Fibroblast of lung (primary cell): ENCODE results near the gene EIF2D. TPM values are rescaled to one million over a fixed set of nuclear protein-coding genes. Genes with fewer than 3 reads are reported as not detected.
"Not testable (repeated sequence)": the region's sequence is repeated elsewhere in the genome, so short reads cannot be mapped to it uniquely, and the experiment has no call there.

Experiments used
- DNase-seq, 2 donors: peaks; one replicate each; pipeline versions ENCODE4 v3.0.0 to v3.0.0-alpha.2; 2010; ENCODE audit warnings: low read depth in 2 of 2
- H2AFZ ChIP-seq: 2 replicates; pipeline ENCODE4 v1.5.1; 2012; ENCODE audit warnings: low read length, control low read depth, inconsistent platforms
- H3K27ac ChIP-seq: 2 replicates; pipeline ENCODE4 v1.5.1; 2011; ENCODE audit warnings: low read length, control low read depth; ENCODE audit not compliant: insufficient read depth
- H3K27me3 ChIP-seq: 2 replicates; pipeline ENCODE4 v1.5.1; 2011; ENCODE audit warnings: mild to moderate bottlenecking, low read length; ENCODE audit not compliant: control insufficient read depth, insufficient read depth
- H3K36me3 ChIP-seq: 2 replicates; pipeline ENCODE4 v1.5.1; 2011; ENCODE audit warnings: low read length; ENCODE audit not compliant: control insufficient read depth, insufficient read depth
- H3K4me1 ChIP-seq: 2 replicates; pipeline ENCODE4 v1.5.1; 2011; ENCODE audit warnings: low read length; ENCODE audit not compliant: control insufficient read depth, insufficient read depth; ENCODE audit errors: extremely low read depth
- H3K4me2 ChIP-seq: 2 replicates; pipeline ENCODE4 v1.5.1; 2011; ENCODE audit warnings: low read length, control low read depth; ENCODE audit not compliant: insufficient read depth; ENCODE audit errors: extremely low read depth
- H3K4me3 ChIP-seq, 4 experiments: fragments of 200-600 bp in 1 of 4; sonication (generic) in 1 of 4; replicated peaks in 1 of 4; 2 replicates each; pipeline ENCODE4 v1.5.1; 2011 to 2016; ENCODE audit warnings: low read length in 4 of 4, low read depth in 3 of 4, mild to moderate bottlenecking in 3 of 4, control low read depth in 2 of 4, inconsistent platforms in 1 of 4, mixed read lengths in 1 of 4; ENCODE audit not compliant: insufficient read depth in 1 of 4; ENCODE audit errors: control extremely low read depth in 1 of 4
- H3K79me2 ChIP-seq: 2 replicates; pipeline ENCODE4 v1.5.1; 2012; ENCODE audit warnings: mild to moderate bottlenecking, low read length, inconsistent platforms; ENCODE audit not compliant: control insufficient read depth, insufficient read depth
- H3K9ac ChIP-seq: 2 replicates; pipeline ENCODE4 v1.5.1; 2011; ENCODE audit warnings: mild to moderate bottlenecking, low read length, control low read depth; ENCODE audit not compliant: insufficient read depth
- H3K9me3 ChIP-seq: 2 replicates; pipeline ENCODE4 v1.5.1; 2012; ENCODE audit warnings: low read depth, low read length; ENCODE audit not compliant: control insufficient read depth, insufficient read depth
- H4K20me1 ChIP-seq: 2 replicates; pipeline ENCODE4 v1.5.1; 2011; ENCODE audit warnings: low read length; ENCODE audit not compliant: control insufficient read depth, insufficient read depth; ENCODE audit errors: extremely low read depth
- EZH2 ChIP-seq: IDR thresholded peaks from 2 replicates; pipeline ENCODE4 v1.5.1; 2012; ENCODE audit warnings: low read length, control low read depth, mild to moderate bottlenecking; ENCODE audit errors: missing control alignments
- polyA plus RNA-seq, 2 donors: library from polyadenylated mRNA; depleted of rRNA in 1 of 2; stranded (reverse) in 1 of 2; unstranded in 1 of 2; fragments of >200 nt; gene quantifications; 2 replicates each; pipeline ENCODE4 v1.2.1, GENCODE V29; 2011 to 2012; ENCODE audit warnings: missing spikeins in 1 of 2
- total RNA-seq: library from RNA; depleted of rRNA; stranded (reverse); fragments of >200 nt; gene quantifications from 2 replicates; pipeline ENCODE4 v1.2.1, GENCODE V29; 2014
- TF ChIP-seq, protein P1 (sequence below), 2 donors: IDR thresholded peaks in 1 of 2; conservative IDR thresholded peaks in 1 of 2; 1 replicate in 1 of 2; 2 replicates in 1 of 2; pipeline ENCODE4 v1.5.1; 2011 to 2012; ENCODE audit warnings: low read length in 2 of 2, control low read depth in 1 of 2, inconsistent platforms in 1 of 2, low read depth in 1 of 2, mild to moderate bottlenecking in 1 of 2

The EIF2D gene
- total and polyA plus RNA-seq, 2 donors (not counting 1 experiment from before 2014, with no cell fraction given), result 53.0 to 59.8 TPM

DNA sequence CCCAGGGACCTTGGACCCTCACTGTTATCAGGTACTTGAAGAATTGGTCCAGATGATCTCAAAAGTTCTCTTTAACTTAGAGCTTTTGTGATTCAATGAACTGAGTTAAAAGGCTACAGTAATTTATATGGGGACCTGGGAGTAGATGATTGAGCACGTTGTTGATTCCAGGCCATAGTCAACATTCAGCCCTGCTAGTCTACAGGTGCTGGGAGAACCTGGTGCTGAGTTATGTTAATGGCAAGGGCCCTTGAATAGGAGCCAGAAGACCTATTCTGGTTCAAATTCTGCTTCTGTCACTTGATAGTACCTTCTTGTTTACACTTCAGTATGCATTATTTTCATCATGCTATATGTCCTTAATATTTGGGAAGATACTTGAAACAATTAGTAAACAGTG is 34.2 kb upstream of the EIF2D start:
- H3K4me3 ChIP-seq, result no peak overlapping the region
- no peak overlapping the region for H2AFZ ChIP-seq
- no peaks in the 10 kb centered on the region for H3K79me2 ChIP-seq
- DNase-seq, result no peak
- no peaks in the 10 kb centered on the region for H4K20me1 ChIP-seq
- H3K4me1 ChIP-seq, result no peaks in the 10 kb centered on the region
- no peaks in the 10 kb centered on the region for H3K27me3 ChIP-seq
- H3K4me2 ChIP-seq, result no peak overlapping the region
- no peak overlapping the region for H3K27ac ChIP-seq
- TF ChIP-seq, protein P1, sequence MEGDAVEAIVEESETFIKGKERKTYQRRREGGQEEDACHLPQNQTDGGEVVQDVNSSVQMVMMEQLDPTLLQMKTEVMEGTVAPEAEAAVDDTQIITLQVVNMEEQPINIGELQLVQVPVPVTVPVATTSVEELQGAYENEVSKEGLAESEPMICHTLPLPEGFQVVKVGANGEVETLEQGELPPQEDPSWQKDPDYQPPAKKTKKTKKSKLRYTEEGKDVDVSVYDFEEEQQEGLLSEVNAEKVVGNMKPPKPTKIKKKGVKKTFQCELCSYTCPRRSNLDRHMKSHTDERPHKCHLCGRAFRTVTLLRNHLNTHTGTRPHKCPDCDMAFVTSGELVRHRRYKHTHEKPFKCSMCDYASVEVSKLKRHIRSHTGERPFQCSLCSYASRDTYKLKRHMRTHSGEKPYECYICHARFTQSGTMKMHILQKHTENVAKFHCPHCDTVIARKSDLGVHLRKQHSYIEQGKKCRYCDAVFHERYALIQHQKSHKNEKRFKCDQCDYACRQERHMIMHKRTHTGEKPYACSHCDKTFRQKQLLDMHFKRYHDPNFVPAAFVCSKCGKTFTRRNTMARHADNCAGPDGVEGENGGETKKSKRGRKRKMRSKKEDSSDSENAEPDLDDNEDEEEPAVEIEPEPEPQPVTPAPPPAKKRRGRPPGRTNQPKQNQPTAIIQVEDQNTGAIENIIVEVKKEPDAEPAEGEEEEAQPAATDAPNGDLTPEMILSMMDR (conservative IDR thresholded peaks at IDR 0.05 in 1 of 2, IDR thresholded peaks at IDR 0.05 in 1 of 2; ENCODE audit: low read depth in 1 of 2, low read length in 2 of 2), result no peak
- TF ChIP-seq EZH2, result no peak
- H3K9me3 ChIP-seq, result no peaks in the 10 kb centered on the region
- peaks cover 6% of the 10 kb centered on the region for H3K36me3 ChIP-seq
- H3K9ac ChIP-seq, result no peak overlapping the region

DNA sequence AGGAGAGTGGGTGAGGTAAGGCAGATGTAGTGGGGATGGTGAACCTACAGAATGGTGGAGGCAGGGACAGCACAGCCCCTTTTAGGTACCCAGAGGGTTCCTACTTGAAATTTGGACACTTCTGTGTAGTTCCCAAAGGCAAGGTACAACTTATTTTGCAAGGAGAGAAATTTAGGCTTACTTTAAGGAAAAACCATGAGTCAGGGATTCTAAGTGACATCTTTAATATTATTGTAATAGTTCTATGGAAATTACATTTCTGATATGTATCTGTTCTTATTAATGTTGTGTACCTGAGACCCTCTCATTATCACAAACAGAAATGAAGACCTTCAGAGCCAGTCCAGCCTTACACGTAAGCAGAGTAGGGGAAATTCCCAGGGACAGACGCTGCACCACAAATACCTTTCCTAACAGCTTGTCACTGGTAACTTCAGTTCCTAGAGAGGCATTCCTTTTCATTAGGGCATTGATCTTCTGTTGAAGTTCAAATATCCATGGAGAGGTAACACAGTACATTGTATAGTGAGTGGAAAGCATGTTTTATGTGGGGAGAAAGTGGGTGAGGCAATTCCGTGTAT is 30.9 kb upstream of the EIF2D start:
- no peak for DNase-seq
- H3K36me3 ChIP-seq, result peaks cover 1% of the 10 kb centered on the region
- H3K4me1 ChIP-seq, result peaks cover 3% of the 10 kb centered on the region
- H3K27me3 ChIP-seq, result no peaks in the 10 kb centered on the region
- no peaks in the 10 kb centered on the region for H3K79me2 ChIP-seq
- no peak overlapping the region for H3K4me2 ChIP-seq
- no peak overlapping the region for H3K4me3 ChIP-seq
- H3K9me3 ChIP-seq, result no peaks in the 10 kb centered on the region
- no peak overlapping the region for H3K27ac ChIP-seq
- H2AFZ ChIP-seq, result no peak overlapping the region
- TF ChIP-seq EZH2, result no peak
- TF ChIP-seq, protein P1 (conservative IDR thresholded peaks at IDR 0.05 in 1 of 2, IDR thresholded peaks at IDR 0.05 in 1 of 2; ENCODE audit: low read depth in 1 of 2, low read length in 2 of 2), result no peak
- H3K9ac ChIP-seq, result no peak overlapping the region
- no peaks in the 10 kb centered on the region for H4K20me1 ChIP-seq

DNA sequence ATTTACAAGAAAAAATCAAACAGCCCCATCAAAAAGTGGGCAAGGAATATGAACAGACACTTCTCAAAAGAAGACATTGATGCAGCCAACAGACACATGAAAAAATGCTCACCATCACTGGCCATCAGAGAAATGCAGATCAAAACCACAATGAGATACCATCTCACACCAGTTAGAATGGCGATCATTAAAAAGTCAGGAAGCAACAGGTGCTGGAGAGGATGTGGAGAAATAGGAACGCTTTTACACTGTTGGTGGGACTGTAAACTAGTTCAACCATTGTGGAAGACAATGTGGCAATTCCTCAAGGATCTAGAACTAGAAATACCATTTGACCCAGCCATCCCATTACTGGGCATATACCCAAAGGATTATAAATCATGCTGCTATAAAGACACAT is 29.8 kb upstream of the EIF2D start:
- not testable (repeated sequence) for H3K4me2 ChIP-seq, H3K9ac ChIP-seq, H3K79me2 ChIP-seq, H3K9me3 ChIP-seq, H3K36me3 ChIP-seq, H3K27me3 ChIP-seq, H3K4me1 ChIP-seq, DNase-seq, H2AFZ ChIP-seq, H3K4me3 ChIP-seq, H3K27ac ChIP-seq, H4K20me1 ChIP-seq
